ENCODE measurements around the gene EEIG1. TPM values are rescaled to one million over a fixed set of nuclear protein-coding genes. Genes with fewer than 3 reads are reported as not detected.

Gene EEIG1
- 10.1 and 20.0 TPM in 2 replicates for total RNA-seq

GRCh38 chr9:127980706-127981558 is at the start of gene EEIG1:
Gene EEIG1, minus strand, starts transcription at chr9:127980989. Its CDS starts 852 bp downstream, at chr9:127980137.

GRCh38 chr9:127937388-127938297 is 43.1 kb downstream of the EEIG1 start, which contains the start of gene DPM2:
Gene DPM2, minus strand, starts transcription at chr9:127937854. Its CDS starts 34 bp downstream, at chr9:127937820.

Other genes starting within 250 kb of the EEIG1 start
- gene TOR2A, start 245.7 kb downstream of the EEIG1 start, total RNA-seq, result 1.8 and 4.1 TPM in 2 replicates
- 0.18 and 0.30 TPM in 2 replicates for gene SH2D3C, start 202.3 kb downstream of the EEIG1 start, total RNA-seq
- gene CDK9, start 195.0 kb downstream of the EEIG1 start, total RNA-seq, result 43.1 and 49.5 TPM in 2 replicates
- gene FPGS, start 178.1 kb downstream of the EEIG1 start, total RNA-seq, result 49.9 and 78.1 TPM in 2 replicates
- 16.0 and 31.6 TPM in 2 replicates for gene ENG, start 126.3 kb downstream of the EEIG1 start, total RNA-seq
- gene AK1, start 103.3 kb downstream of the EEIG1 start, total RNA-seq, result 27.9 and 36.2 TPM in 2 replicates
- gene ST6GALNAC6, start 81.4 kb downstream of the EEIG1 start, total RNA-seq, result 20.5 and 25.0 TPM in 2 replicates
- 24.1 and 59.5 TPM in 2 replicates for gene ST6GALNAC4, start 63.9 kb downstream of the EEIG1 start, total RNA-seq
- 1.5 and 2.3 TPM in 2 replicates for gene PIP5KL1, start 50.2 kb downstream of the EEIG1 start, total RNA-seq
- 8.9 and 13.2 TPM in 2 replicates for gene DPM2, start 43.1 kb downstream of the EEIG1 start, total RNA-seq
- 8.2 and 11.6 TPM in 2 replicates for gene NAIF1, start 86.3 kb upstream of the EEIG1 start, total RNA-seq
- gene SLC25A25, start 87.2 kb upstream of the EEIG1 start, total RNA-seq, result 19.2 and 21.7 TPM in 2 replicates
- 53.4 and 70.1 TPM in 2 replicates for gene PTGES2, start 146.7 kb upstream of the EEIG1 start, total RNA-seq
- not detected in 2 replicates for gene LCN2, start 168.5 kb upstream of the EEIG1 start, total RNA-seq
- 40.9 and 47.8 TPM in 2 replicates for gene BBLN, start 179.3 kb upstream of the EEIG1 start, total RNA-seq
- gene CIZ1, start 210.6 kb upstream of the EEIG1 start, total RNA-seq, result 17.2 and 42.0 TPM in 2 replicates
- gene DNM1, start 222.4 kb upstream of the EEIG1 start, total RNA-seq, result 9.5 and 14.2 TPM in 2 replicates

Data from smooth muscle cell of the umbilical artery (primary cell).